Immature natural killer cell (primary cell): ENCODE data around the gene PKNOX2. TPM values are rescaled to one million over a fixed set of nuclear protein-coding genes. Genes with fewer than 3 reads are reported as not detected.

Source experiments
- DNase-seq, 3 donors: peaks; one replicate each; pipeline ENCODE4 v3.0.0; 2022; ENCODE audit warnings: mixed read lengths in 1 of 3
- H3K27ac Mint-ChIP-seq, 6 donors: one replicate each; pipeline ENCODE4 v1.8.0; 2020; ENCODE audit warnings: mixed read lengths in 6 of 6, mild to moderate bottlenecking in 5 of 6, inconsistent platforms in 4 of 6, moderate library complexity in 3 of 6
- H3K27me3 Mint-ChIP-seq, 3 donors: one replicate each; pipeline ENCODE4 v1.8.0; 2020 to 2021; ENCODE audit warnings: low read depth in 3 of 3, mild to moderate bottlenecking in 3 of 3, mixed read lengths in 3 of 3, moderate library complexity in 3 of 3, inconsistent platforms in 1 of 3
- H3K36me3 Mint-ChIP-seq, 3 donors: one replicate each; pipeline ENCODE4 v1.8.0; 2020; ENCODE audit warnings: mixed read lengths in 3 of 3, inconsistent platforms in 2 of 3, mild to moderate bottlenecking in 2 of 3
- H3K4me1 Mint-ChIP-seq, 2 donors: one replicate each; pipeline ENCODE4 v1.8.0; 2020; ENCODE audit warnings: inconsistent platforms in 2 of 2, mild to moderate bottlenecking in 2 of 2, mixed read lengths in 2 of 2, moderate library complexity in 1 of 2
- H3K4me3 Mint-ChIP-seq, 5 donors: one replicate each; pipeline ENCODE4 v1.8.0; 2020; ENCODE audit warnings: mild to moderate bottlenecking in 5 of 5, mixed read lengths in 5 of 5, inconsistent platforms in 3 of 5, moderate library complexity in 3 of 5
- H3K9me3 Mint-ChIP-seq, 6 donors: one replicate each; pipeline ENCODE4 v1.8.0; 2020; ENCODE audit warnings: mild to moderate bottlenecking in 6 of 6, mixed read lengths in 6 of 6, inconsistent platforms in 4 of 6, moderate library complexity in 3 of 6
- polyA plus RNA-seq, 3 donors: library from polyadenylated mRNA; unstranded; fragments of 300-500 nt; fragmentation: Illumina TruSeq; gene quantifications; one replicate each; pipeline ENCODE4 v1.2.3, GENCODE V29; 2021

PKNOX2 gene
- polyA plus RNA-seq, 3 donors from 2014 or later, result not detected

DNA sequence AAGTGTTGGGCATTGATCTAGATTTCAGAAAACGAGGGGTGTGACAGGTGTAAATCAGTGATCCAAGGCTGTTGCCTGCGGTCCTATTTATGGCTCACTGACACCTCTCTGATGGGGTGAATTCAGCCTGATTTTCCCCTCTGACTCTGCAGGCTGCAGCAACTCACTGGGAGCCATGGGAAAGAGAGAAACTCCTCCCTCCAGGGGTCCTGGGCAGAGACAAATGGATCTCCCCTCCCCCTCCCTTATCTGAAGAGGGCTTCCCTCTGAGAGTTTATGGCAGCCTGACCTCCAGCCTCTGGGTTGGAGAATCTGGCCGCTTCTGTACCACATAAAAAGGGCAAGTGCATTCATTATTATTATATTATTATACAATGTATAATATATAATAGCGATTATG lies 1.8 kb upstream of the PKNOX2 start:
- peaks cover 9 to 33% (median 20%) of the 10 kb centered on the region in 3 donors for H3K27me3 Mint-ChIP-seq

DNA sequence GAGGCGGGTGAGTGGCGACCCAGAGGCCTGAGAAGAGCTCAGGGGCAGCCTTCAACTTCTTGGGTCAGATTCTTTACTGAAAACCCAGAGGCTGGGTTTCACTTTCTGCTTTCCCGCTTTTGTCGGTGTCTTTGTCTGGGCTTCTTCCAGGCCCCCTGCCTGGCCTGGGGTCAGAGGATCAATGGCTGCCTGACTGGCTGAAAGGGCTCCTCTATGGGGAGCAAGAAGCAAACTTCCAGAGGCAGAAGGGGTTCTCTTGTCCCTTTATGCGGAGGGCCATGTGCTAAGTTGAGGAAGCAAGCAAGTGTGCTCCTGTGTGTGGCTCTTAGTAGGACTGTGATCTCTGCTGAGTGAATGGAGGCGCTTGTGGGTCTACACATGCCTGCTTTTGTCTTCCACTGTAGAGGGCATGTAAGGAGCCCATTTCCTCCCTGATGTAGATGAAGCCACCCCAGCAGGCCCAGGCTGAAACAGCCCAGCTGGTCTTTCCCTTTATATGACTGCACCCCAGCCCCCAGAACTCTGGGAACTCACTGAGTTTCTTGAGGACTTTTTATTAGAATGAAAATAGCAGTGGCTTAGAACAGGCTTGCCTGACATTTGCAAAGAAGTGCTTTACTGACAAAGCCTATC lies 1.0 kb upstream of the PKNOX2 start:
- Mint-ChIP-seq H3K9me3 (peaks cover 0 to 3% (median 0%) of the 10 kb centered on the region in 6 donors), H3K27ac (no peak overlapping the region), H3K36me3 (peaks cover 0 to 4% (median 0%) of the 10 kb centered on the region in 3 donors), H3K27me3 (peaks cover 9 to 38% (median 25%) of the 10 kb centered on the region in 3 donors), H3K4me1 (peaks cover 12 to 17% of the 10 kb centered on the region in 2 donors), H3K4me3 (peak overlapping the region; percentile 59 to 77 (median 75))
- DNase-seq, result no peak

More for the DNA sequence above, 1.8 kb upstream of the PKNOX2 start:
- DNase-seq, result no peak
- peaks cover 0 to 3% (median 0%) of the 10 kb centered on the region in 6 donors for H3K9me3 Mint-ChIP-seq
- H3K4me3 Mint-ChIP-seq, result peak overlapping the region in 3 of 5 donors; percentile 24 to 70 (median 40)
- H3K4me1 Mint-ChIP-seq, result peaks cover 12 to 17% of the 10 kb centered on the region in 2 donors
- no peak overlapping the region for H3K27ac Mint-ChIP-seq
- H3K36me3 Mint-ChIP-seq, result peaks cover 0 to 4% (median 0%) of the 10 kb centered on the region in 3 donors

DNA sequence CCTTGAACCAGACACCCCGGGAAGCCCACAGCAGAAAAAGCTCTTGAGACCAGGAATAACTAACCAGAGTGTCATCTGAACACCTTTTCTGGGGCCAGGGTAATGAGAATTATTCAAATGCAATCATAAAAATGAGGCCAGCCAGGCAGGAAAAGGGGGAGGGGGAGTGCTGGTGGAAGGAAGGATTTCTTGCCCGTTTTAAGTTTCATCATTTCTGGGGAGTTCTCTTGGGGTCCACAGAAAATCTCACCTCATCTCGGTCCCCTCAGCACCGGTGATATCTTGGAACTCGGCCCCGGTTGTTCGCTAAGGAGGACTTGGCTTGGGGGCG lies 495 bp upstream of the PKNOX2 start:
- H3K9me3 Mint-ChIP-seq, result peaks cover 0 to 3% (median 0%) of the 10 kb centered on the region in 6 donors
- DNase-seq, result no peak
- peaks cover 9 to 38% (median 25%) of the 10 kb centered on the region in 3 donors for H3K27me3 Mint-ChIP-seq
- H3K27ac Mint-ChIP-seq, result no peak overlapping the region
- H3K36me3 Mint-ChIP-seq, result peaks cover 0 to 4% (median 0%) of the 10 kb centered on the region in 3 donors
- H3K4me3 Mint-ChIP-seq, result peak overlapping the region; percentile 59 to 77 (median 75)
- H3K4me1 Mint-ChIP-seq, result peaks cover 12 to 17% of the 10 kb centered on the region in 2 donors

DNA sequence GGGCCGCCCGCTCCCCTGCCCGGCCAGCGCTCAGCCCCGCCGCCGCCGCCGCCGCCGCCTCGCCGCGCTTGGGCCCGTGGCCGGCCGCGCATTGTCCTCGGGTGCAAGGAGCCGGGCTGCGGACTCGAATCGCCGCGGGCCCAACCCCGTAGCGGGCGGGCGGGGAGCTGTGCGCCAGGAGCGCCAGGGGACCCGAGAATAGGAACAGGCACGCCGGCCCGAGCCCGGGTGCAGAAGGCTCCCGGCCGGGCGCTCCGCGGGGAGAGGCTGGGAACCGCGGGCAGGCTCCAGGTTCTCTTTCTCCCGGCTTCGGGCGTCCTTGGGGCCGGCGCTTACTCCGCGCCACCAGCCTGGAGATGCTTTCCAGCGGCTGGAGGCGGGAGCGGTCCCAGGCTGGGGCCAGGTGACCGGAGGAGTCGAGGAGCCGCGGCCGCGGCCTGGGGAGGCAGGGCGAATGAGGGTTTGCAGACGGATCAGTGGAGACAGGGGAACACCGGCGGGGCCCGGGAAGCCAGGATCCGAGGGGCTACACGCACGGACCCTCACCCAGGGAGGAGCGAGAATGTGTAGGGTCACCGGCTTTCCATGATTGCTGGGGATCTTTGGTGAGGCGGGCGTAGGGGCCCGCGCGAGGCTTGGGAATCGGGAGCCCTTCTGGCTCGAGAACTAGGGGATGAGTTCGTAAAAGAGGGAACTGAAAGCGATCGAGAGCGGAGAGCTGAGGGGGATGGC lies 726 bp downstream of the PKNOX2 start:
- H3K4me3 Mint-ChIP-seq, result peak overlapping the region; percentile 72 to 80 (median 77)
- DNase-seq, result no peak
- H3K4me1 Mint-ChIP-seq, result peaks cover 12 to 17% of the 10 kb centered on the region in 2 donors
- H3K27me3 Mint-ChIP-seq, result peaks cover 15 to 41% (median 25%) of the 10 kb centered on the region in 3 donors
- peaks cover 0 to 4% (median 0%) of the 10 kb centered on the region in 3 donors for H3K36me3 Mint-ChIP-seq
- H3K9me3 Mint-ChIP-seq, result peaks cover 0 to 3% (median 0%) of the 10 kb centered on the region in 6 donors
- H3K27ac Mint-ChIP-seq, result peak overlapping the region in 1 of 6 donors; percentile 50

DNA sequence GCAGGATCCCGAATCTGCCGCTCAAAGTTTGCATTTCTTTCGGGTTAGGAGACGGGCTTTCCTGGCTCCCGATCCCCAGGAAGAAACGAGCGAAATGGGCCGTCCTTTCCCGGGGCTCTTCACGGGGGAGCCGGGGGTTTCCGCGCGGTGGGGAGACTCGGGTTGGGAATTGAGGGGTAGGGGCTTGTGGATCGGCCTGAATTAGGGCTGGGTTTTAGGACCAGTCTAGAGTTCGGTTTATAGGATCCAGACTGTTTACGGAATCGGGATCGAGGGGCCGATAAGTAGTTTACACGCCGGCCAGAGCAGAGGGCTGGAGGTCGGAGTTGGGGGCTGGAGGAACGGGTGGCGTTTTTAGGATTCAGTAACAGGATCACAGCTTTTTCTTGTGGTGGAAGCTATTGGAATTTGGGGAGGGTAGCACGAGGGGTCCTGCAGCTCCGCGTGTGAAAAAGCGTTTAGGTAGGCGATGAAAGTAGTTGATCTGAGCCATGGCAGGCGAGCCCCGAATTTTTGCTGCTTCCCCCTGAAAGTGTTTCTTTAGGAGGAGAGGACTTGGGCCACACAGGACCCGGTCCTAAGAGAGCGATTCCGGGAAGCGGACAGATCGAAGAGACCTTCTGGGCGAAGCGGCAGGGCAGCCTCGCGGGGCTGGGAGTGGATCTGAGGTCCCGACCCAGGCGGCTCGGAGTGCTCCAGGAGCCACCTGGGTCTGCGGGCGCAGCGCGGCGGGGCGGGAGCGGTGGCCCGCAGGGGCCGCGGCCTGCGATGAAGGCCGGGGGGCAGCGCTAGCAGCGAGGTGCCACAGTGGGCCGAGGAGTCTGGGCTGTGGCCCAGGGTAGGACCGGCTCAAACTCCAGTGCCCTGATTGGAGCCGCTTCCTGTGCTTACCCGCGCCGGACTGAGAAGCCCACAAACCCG lies 1.6 kb downstream of the PKNOX2 start:
- H3K27me3 Mint-ChIP-seq, result peaks cover 15 to 41% (median 23%) of the 10 kb centered on the region in 3 donors
- H3K36me3 Mint-ChIP-seq, result peaks cover 0 to 4% (median 0%) of the 10 kb centered on the region in 3 donors
- H3K4me3 Mint-ChIP-seq, result peak overlapping the region; percentile 72 to 80 (median 77)
- no peak for DNase-seq
- H3K4me1 Mint-ChIP-seq, result peaks cover 12 to 17% of the 10 kb centered on the region in 2 donors
- H3K9me3 Mint-ChIP-seq, result peaks cover 0 to 3% (median 0%) of the 10 kb centered on the region in 6 donors
- peak overlapping the region in 1 of 6 donors; percentile 50 for H3K27ac Mint-ChIP-seq

DNA sequence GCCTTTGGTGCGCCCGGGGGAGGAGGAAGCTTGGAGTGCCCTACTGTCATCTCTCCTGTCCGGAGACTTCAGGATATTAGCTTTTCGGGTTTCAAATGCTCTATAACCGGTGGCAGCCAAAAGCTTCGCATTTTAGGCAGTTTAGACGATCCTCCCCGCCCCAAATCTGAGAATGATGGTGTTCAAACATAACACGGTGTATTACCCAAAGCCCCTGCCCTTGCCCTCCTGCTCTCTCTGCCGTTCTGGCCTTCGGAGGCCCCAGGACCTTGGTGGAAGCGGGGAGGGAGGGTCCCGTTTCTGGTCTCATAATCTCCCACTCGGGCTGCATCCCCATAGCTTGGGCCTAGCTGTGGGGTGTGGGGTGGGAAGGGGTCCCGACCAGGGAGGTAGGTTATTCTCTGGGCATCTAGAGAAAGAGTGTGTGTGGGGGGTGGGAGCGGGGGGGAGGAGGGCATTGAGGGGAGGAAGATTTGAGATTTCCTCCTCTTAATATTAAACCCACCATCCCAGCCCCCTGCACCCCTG lies 2.3 kb downstream of the PKNOX2 start:
- H3K4me3 Mint-ChIP-seq, result peak overlapping the region in 2 of 5 donors; percentile 33 to 35
- no peak overlapping the region for H3K27ac Mint-ChIP-seq
- peaks cover 12 to 42% (median 22%) of the 10 kb centered on the region in 3 donors for H3K27me3 Mint-ChIP-seq
- DNase-seq, result no peak
- H3K4me1 Mint-ChIP-seq, result peaks cover 12 to 19% of the 10 kb centered on the region in 2 donors
- H3K36me3 Mint-ChIP-seq, result peaks cover 0 to 4% (median 0%) of the 10 kb centered on the region in 3 donors
- H3K9me3 Mint-ChIP-seq, result peaks cover 0 to 3% (median 0%) of the 10 kb centered on the region in 6 donors

DNA sequence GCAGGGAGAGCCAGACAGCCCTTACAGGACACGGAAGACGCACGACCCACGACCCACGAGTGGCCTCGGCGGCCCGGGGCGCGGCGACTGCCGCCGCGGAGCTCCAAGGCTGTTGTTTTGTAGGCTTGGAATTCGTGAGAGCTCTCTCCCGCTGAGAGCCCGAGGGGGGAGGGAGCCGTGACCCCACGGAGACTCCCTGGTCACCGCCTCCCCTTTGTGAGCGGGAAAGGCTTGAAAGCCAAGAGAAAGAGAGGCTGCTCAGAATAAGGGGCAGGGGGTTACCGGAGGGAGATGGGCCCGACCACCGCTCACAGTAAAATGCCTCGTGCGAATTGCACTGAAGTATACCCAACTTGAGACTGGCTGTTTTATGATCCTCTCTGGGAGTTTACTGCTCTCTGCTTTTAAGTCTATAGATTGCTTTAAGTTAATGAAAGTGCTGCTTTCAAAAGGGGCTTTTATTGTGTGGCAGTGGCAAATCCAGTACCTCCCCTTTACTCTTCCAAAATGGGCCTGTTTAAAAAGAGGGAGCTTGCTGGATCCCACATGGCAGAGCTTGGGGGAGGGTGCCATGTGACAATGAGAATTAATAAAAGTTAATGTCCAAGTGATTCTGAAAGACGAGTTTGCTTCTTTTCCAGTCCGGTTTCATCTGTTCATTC lies 2.9 kb downstream of the PKNOX2 start:
- peaks cover 12 to 45% (median 21%) of the 10 kb centered on the region in 3 donors for H3K27me3 Mint-ChIP-seq
- no peak overlapping the region for H3K27ac Mint-ChIP-seq
- H3K36me3 Mint-ChIP-seq, result peaks cover 0 to 4% (median 0%) of the 10 kb centered on the region in 3 donors
- no peak for DNase-seq
- peak overlapping the region in 1 of 5 donors; percentile 44 for H3K4me3 Mint-ChIP-seq
- peaks cover 12 to 19% of the 10 kb centered on the region in 2 donors for H3K4me1 Mint-ChIP-seq
- H3K9me3 Mint-ChIP-seq, result peaks cover 0 to 3% (median 0%) of the 10 kb centered on the region in 6 donors

DNA sequence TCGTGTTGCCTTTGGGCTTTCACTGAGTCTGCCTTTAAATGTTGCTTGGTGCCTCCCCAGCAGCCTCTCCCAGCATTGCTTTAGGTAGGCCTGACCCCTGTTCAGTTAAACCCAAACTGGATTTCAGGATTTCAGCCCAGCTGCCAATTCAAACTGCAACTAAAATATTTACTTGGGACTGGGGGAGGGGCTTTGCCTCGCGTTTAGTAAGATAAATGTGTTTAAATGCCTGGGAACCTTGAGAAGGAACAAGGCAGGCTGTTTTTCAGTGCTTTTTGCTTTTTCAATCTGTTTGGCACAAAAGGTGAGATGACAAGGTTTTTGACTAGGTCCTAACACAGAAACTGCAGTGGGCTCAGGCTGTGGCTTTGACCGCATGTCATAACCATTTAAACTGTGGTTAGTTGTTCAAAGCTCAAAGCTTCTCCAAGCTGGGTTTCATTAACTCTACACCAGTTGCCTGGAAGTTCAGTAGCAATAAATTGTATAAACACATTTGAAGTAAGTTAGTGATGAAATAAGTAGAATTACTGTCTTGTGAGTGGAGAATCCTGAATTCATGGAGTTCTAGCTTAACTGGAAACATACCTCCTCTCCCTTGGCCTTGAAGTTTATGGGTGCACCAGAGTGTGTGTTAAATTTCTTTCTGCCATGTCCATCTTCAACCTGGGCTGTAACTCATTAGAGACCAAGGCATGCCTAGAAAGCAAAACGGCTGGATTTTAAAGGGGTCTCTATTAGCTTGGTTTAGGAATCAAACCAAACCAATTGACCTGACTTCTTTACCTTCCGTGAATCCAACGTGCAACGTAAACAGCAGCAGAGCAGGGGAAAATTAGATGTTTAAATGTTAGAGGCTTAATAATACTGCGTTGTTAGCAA lies 3.6 kb downstream of the PKNOX2 start:
- Mint-ChIP-seq H3K4me3 (peak overlapping the region in 1 of 5 donors; percentile 44), H3K9me3 (peaks cover 0 to 3% (median 0%) of the 10 kb centered on the region in 6 donors), H3K27me3 (peaks cover 13 to 45% (median 20%) of the 10 kb centered on the region in 3 donors), H3K4me1 (peaks cover 12 to 19% of the 10 kb centered on the region in 2 donors), H3K27ac (no peak overlapping the region), H3K36me3 (peaks cover 0 to 4% (median 0%) of the 10 kb centered on the region in 3 donors)
- DNase-seq, result no peak

DNA sequence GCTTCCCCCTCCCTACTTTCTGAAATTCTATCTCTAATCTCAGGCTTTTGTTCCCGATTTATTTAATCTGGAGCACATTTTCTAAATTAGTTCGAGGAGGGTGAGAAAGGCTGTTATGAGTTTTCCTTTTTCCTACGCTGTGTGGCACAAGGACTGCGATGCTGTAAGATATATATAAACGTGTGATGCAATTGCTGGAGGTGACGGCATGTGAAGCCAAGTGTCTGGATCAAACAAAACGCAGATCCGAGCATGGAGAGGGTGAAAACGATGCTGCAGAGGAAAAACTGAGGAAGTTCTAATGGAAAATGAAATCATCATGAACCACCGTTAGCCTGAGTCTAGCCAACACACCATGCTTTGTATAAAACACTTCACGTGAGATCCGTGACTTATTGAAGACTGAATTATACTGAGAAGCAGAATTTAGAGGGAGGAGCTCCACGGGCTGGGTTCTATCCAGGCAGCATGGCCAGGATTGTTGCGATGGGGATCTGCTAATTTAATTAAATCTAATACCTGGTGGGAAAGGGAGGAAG lies 4.4 kb downstream of the PKNOX2 start:
- Mint-ChIP-seq H3K27me3 (peaks cover 13 to 39% (median 18%) of the 10 kb centered on the region in 3 donors), H3K4me3 (no peak overlapping the region), H3K4me1 (peaks cover 12 to 16% of the 10 kb centered on the region in 2 donors), H3K9me3 (peaks cover 0 to 3% (median 0%) of the 10 kb centered on the region in 6 donors), H3K27ac (no peak overlapping the region), H3K36me3 (peaks cover 0 to 1% (median 0%) of the 10 kb centered on the region in 3 donors)
- DNase-seq, result no peak

DNA sequence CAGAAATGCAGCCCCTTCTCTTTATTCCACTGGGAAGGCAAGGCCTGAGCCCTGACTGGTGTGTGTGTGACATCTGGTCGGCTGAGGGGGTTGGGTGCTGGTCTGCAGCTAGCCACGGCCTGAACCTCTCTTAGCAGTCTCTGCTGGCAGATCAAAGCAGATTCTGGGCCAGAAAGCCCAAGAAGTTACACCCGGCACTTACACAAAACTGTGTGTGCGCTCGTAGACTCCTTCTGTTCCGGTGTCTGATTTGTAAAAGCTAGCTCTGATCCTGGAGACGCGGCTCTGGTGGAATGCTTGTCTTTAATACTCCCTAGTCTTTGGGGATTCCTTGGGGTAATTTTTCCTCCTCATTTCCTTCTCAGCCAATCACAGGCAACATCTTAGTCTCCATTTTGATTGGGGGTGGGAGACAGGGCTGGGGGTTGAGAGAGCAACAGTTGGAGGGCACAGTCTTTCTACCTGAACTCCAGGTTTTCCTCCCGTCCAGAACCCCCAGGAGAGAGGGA lies 5.5 kb downstream of the PKNOX2 start:
- peaks cover 0 to 3% (median 0%) of the 10 kb centered on the region in 6 donors for H3K9me3 Mint-ChIP-seq
- no peak for DNase-seq
- H3K36me3 Mint-ChIP-seq, result no peaks in the 10 kb centered on the region
- H3K4me1 Mint-ChIP-seq, result peaks cover 12% of the 10 kb centered on the region in 2 donors
- no peak overlapping the region for H3K4me3 Mint-ChIP-seq
- no peak overlapping the region for H3K27ac Mint-ChIP-seq
- H3K27me3 Mint-ChIP-seq, result peaks cover 13 to 45% (median 16%) of the 10 kb centered on the region in 3 donors

DNA sequence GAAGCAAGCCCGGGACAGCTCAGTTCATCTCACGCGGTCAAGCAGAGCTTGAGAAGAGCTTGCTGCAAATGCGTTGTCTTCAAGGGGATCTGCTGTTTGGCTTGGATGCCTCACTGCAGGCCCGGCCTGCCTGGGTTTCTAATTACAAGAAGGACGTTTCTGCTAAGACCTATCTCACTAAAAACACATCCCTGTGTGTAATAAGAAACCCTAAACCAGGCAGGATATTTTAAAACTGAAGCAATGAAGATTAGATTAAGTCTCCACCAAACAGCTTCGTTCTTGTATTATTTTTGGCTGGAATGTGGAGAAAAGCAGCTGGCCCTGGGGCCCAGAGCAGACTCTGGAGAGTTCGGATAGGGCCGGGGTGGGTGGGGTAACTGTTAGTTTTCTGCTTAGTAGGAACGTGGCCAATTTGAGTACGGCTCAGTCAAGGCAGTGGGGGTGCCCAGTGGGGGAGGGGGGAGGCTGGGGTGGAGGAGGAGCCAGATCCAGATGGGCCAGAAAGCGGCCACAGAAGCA lies 6.0 kb downstream of the PKNOX2 start:
- Mint-ChIP-seq H3K4me3 (no peak overlapping the region), H3K27me3 (peaks cover 15 to 47% (median 16%) of the 10 kb centered on the region in 3 donors), H3K36me3 (no peaks in the 10 kb centered on the region), H3K4me1 (peaks cover 9% of the 10 kb centered on the region in 2 donors), H3K27ac (no peak overlapping the region), H3K9me3 (peaks cover 0 to 3% (median 0%) of the 10 kb centered on the region in 6 donors)
- DNase-seq, result no peak
